Nucleus accumbens (tissue), 56 donors: Measurements from ENCODE around the gene CAV2.
A peak's percentile ranks its signal among the peaks of the same experiment; 100 is the strongest.

ENCODE experiments used
- DNase-seq, 56 donors: peaks; one replicate each; lab custom pipeline; 2025; lab: John Stamatoyannopoulos, UW

Gene CAV2

GRCh38 chr7:116543664-116544063, 44.1 kb downstream of the CAV2 start:
- no peak for DNase-seq

GRCh38 chr7:116544487-116544886, 44.9 kb downstream of the CAV2 start:
- no peak for DNase-seq

GRCh38 chr7:116545411-116545993, 46.0 kb downstream of the CAV2 start:
- no peak for DNase-seq

GRCh38 chr7:116546054-116546453, 46.5 kb downstream of the CAV2 start:
- DNase-seq, result no peak

- DNase-seq, result no peak
Measured at GRCh38 chr7:116546916-116547315, 47.4 kb downstream of the CAV2 start.

- DNase-seq, result no peak
Measured at GRCh38 chr7:116547347-116547746, 47.8 kb downstream of the CAV2 start.

- DNase-seq, result no peak
Measured at GRCh38 chr7:116548506-116548905, 49.0 kb downstream of the CAV2 start.

GRCh38 chr7:116549370-116549769, 49.8 kb downstream of the CAV2 start:
- no peak for DNase-seq

GRCh38 chr7:116551692-116552091, 52.2 kb downstream of the CAV2 start:
- peak in 1 of 56 donors; percentile 1 for DNase-seq

GRCh38 chr7:116552602-116553001, 53.1 kb downstream of the CAV2 start:
- no peak for DNase-seq

GRCh38 chr7:116553168-116553964, 53.8 kb downstream of the CAV2 start:
- no peak for DNase-seq

GRCh38 chr7:116554436-116554835, 54.9 kb downstream of the CAV2 start:
- DNase-seq, result no peak

- DNase-seq, result no peak
Measured at GRCh38 chr7:116554911-116555310, 55.4 kb downstream of the CAV2 start.

- DNase-seq, result no peak
Measured at GRCh38 chr7:116557066-116557585, 57.6 kb downstream of the CAV2 start.

- no peak for DNase-seq
Measured at GRCh38 chr7:116557901-116558300, 58.4 kb downstream of the CAV2 start.
